Stimulated activated CD4-positive, alpha-beta T cell treated with anti-CD3 and anti-CD28 coated beads, Interleukin-2, amount 100 ng/mL, for 24 hours (primary cell): ENCODE data around the gene CDRT15L2.
"Not testable (repeated sequence)": the region's sequence is repeated elsewhere in the genome, so short reads cannot be mapped to it uniquely, and the experiment has no call there.

Source experiments
- DNase-seq, 2 donors: peaks; one replicate each; pipeline ENCODE4 v3.0.0-alpha.2; 2020

Gene CDRT15L2

GRCh38 chr17:20583891-20584577 lies 4.5 kb downstream of the CDRT15L2 start:
- DNase-seq, result not testable (repeated sequence)

- not testable (repeated sequence) for DNase-seq
These were observed 9.4 kb downstream of the CDRT15L2 start for GRCh38 chr17:20588744-20589453.

- DNase-seq, result not testable (repeated sequence)
These were observed 9.9 kb downstream of the CDRT15L2 start for GRCh38 chr17:20589454-20589810.

- not testable (repeated sequence) for DNase-seq
These were observed 11.5 kb downstream of the CDRT15L2 start for GRCh38 chr17:20591040-20591439.

- not testable (repeated sequence) for DNase-seq
These were observed 26.0 kb downstream of the CDRT15L2 start for GRCh38 chr17:20605568-20605967.

GRCh38 chr17:20609490-20609889 lies 30.0 kb downstream of the CDRT15L2 start:
- not testable (repeated sequence) for DNase-seq

- no peak for DNase-seq
These were observed 31.8 kb downstream of the CDRT15L2 start for GRCh38 chr17:20611309-20611708.

- no peak for DNase-seq
These were observed 33.1 kb downstream of the CDRT15L2 start for GRCh38 chr17:20612635-20613034.

GRCh38 chr17:20613248-20613647 lies 33.7 kb downstream of the CDRT15L2 start:
- DNase-seq, result no peak

- no peak for DNase-seq
These were observed 34.4 kb downstream of the CDRT15L2 start for GRCh38 chr17:20613905-20614304.

GRCh38 chr17:20615461-20615860 lies 35.9 kb downstream of the CDRT15L2 start:
- DNase-seq, result not testable (repeated sequence)
